GM23338 (cell line): ENCODE results near the gene SPATA31E1. TPM values are rescaled to one million over a fixed set of nuclear protein-coding genes. Genes with fewer than 3 reads are reported as not detected.
"Not testable (repeated sequence)": the region's sequence is repeated elsewhere in the genome, so short reads cannot be mapped to it uniquely, and the experiment has no call there.

Source experiments
- ATAC-seq: fragments of 200-7000 bp; cut with Tn5 transposase; 3 replicates; pipeline ENCODE4 v1.9.1; 2020
- DNase-seq: peaks from one replicate; pipeline ENCODE4 v3.0.0-alpha.2; 2015; ENCODE audit warnings: low spot score
- H2AFZ ChIP-seq: fragments of 200-600 bp; sonication (generic); 2 replicates; pipeline ENCODE4 v1.8.0; 2016; ENCODE audit warnings: antibody characterized with exemption, mild to moderate bottlenecking, moderate library complexity
- H3F3A ChIP-seq: fragments of 200-600 bp; sonication (generic); replicated peaks from 2 replicates; pipeline ENCODE4 v1.8.0; 2017; ENCODE audit warnings: antibody characterized with exemption, mixed run types, low read depth
- H3K27ac ChIP-seq: fragments of 200-600 bp; sonication (generic); 2 replicates; pipeline ENCODE4 v1.6.1; 2016; ENCODE audit warnings: low read depth
- H3K27me3 ChIP-seq: fragments of 200-600 bp; sonication (generic); 2 replicates; pipeline ENCODE4 v1.8.0; 2016; ENCODE audit warnings: mild to moderate bottlenecking, mixed run types, moderate library complexity; ENCODE audit not compliant: insufficient read depth
- H3K36me3 ChIP-seq: fragments of 200-600 bp; sonication (generic); 2 replicates; pipeline ENCODE4 v1.8.0; 2016; ENCODE audit warnings: mild to moderate bottlenecking; ENCODE audit not compliant: insufficient read depth
- H3K4me1 ChIP-seq: fragments of 200-600 bp; sonication (generic); 2 replicates; pipeline ENCODE4 v1.8.0; 2016; ENCODE audit warnings: mild to moderate bottlenecking, moderate library complexity; ENCODE audit not compliant: insufficient read depth
- H3K4me2 ChIP-seq: fragments of 200-600 bp; sonication (generic); 2 replicates; pipeline ENCODE4 v1.7.1; 2017; ENCODE audit warnings: mixed run types
- H3K4me3 ChIP-seq: fragments of 200-600 bp; sonication (generic); 2 replicates; pipeline ENCODE4 v1.6.1; 2016; ENCODE audit warnings: mixed run types
- H3K79me2 ChIP-seq: fragments of 200-600 bp; sonication (generic); replicated peaks from 2 replicates; pipeline ENCODE4 v1.8.0; 2017; ENCODE audit warnings: mild to moderate bottlenecking; ENCODE audit not compliant: insufficient read depth
- H3K9me2 ChIP-seq: fragments of 200-600 bp; sonication (generic); 2 replicates; pipeline ENCODE4 v1.8.0; 2017; ENCODE audit not compliant: insufficient read depth
- H4K20me1 ChIP-seq: fragments of 200-600 bp; sonication (generic); replicated peaks from 2 replicates; pipeline ENCODE4 v1.8.0; 2017; ENCODE audit warnings: mild to moderate bottlenecking; ENCODE audit not compliant: insufficient read depth
- H3K27ac Mint-ChIP-seq: 2 replicates; pipeline ENCODE4 v1.8.0; 2020; ENCODE audit warnings: inconsistent platforms, mild to moderate bottlenecking, moderate library complexity, mixed read lengths
- H3K27me3 Mint-ChIP-seq: 3 replicates; pipeline ENCODE4 v1.8.0; 2022; ENCODE audit warnings: low read depth, mild to moderate bottlenecking, moderate library complexity, mixed read lengths, inconsistent platforms; ENCODE audit not compliant: insufficient read depth, poor library complexity
- H3K36me3 Mint-ChIP-seq: 3 replicates; pipeline ENCODE4 v1.8.0; 2021; ENCODE audit warnings: low read depth, mild to moderate bottlenecking, inconsistent platforms, moderate library complexity, mixed read lengths
- H3K4me1 Mint-ChIP-seq: 3 replicates; pipeline ENCODE4 v1.8.0; 2020; ENCODE audit warnings: mild to moderate bottlenecking, inconsistent platforms, mixed read lengths
- H3K4me3 Mint-ChIP-seq: 3 replicates; pipeline ENCODE4 v1.8.0; 2021; ENCODE audit warnings: moderate library complexity, mild to moderate bottlenecking, inconsistent platforms, mixed read lengths
- H3K9me3 Mint-ChIP-seq: 3 replicates; pipeline ENCODE4 v1.8.0; 2020; ENCODE audit warnings: moderate library complexity, mild to moderate bottlenecking, inconsistent platforms, mixed read lengths
- CTCF ChIP-seq, 2 experiments: fragments of 200-600 bp in 1 of 2; sonication (generic) in 1 of 2; conservative IDR thresholded peaks; 2 replicates each; pipeline versions ENCODE4 v1.5.1 to v1.6.1; 2016 to 2017; ENCODE audit warnings: antibody characterized with exemption in 2 of 2, low read depth in 2 of 2, mild to moderate bottlenecking in 2 of 2, moderate library complexity in 1 of 2
- EZH2phosphoT487 ChIP-seq: fragments of 200-600 bp; sonication (generic); IDR thresholded peaks from one replicate; pipeline ENCODE4 v1.8.1; 2018; ENCODE audit warnings: antibody characterized with exemption; ENCODE audit not compliant: unreplicated experiment
- JUNB ChIP-seq: IDR thresholded peaks from one replicate; pipeline ENCODE4 v1.6.1; 2016; ENCODE audit warnings: antibody characterized with exemption; ENCODE audit not compliant: unreplicated experiment
- NANOG ChIP-seq: IDR thresholded peaks from 2 replicates; pipeline ENCODE4 v1.6.1; 2016; ENCODE audit warnings: antibody characterized with exemption, borderline replicate concordance
- POLR2AphosphoS5 ChIP-seq: IDR thresholded peaks from 2 replicates; pipeline ENCODE4 v1.6.1; 2016; ENCODE audit warnings: antibody characterized with exemption, low read depth
- REST ChIP-seq: IDR thresholded peaks from one replicate; pipeline ENCODE4 v1.6.1; 2018; ENCODE audit warnings: antibody characterized with exemption; ENCODE audit not compliant: unreplicated experiment
- STAT1 ChIP-seq: IDR thresholded peaks from one replicate; pipeline ENCODE4 v1.6.1; 2016; ENCODE audit warnings: antibody characterized with exemption; ENCODE audit not compliant: unreplicated experiment
- ZNF331 ChIP-seq: fragments of 250-450 bp; sonication (Bioruptor Pico); IDR thresholded peaks from 2 replicates; pipeline ENCODE4 v1.5.0; 2020; ENCODE audit warnings: low read depth, mild to moderate bottlenecking, moderate library complexity
- ZNF462 ChIP-seq: fragments of 250-450 bp; sonication (Bioruptor Pico); IDR thresholded peaks from 2 replicates; pipeline ENCODE4 v1.5.0; 2020; ENCODE audit warnings: mild to moderate bottlenecking, moderate library complexity
- polyA plus RNA-seq: library from polyadenylated mRNA; unstranded; fragments of >200 nt; fragmentation: Nextera tagmentation; extraction: Ambion mirVana; gene quantifications from 2 replicates; pipeline ENCODE4 v1.2.1, GENCODE V29; 2016
- total RNA-seq: library from RNA; depleted of rRNA; stranded (reverse); fragments of >200 nt; shearing (Covaris generic); gene quantifications from 2 replicates; pipeline ENCODE4 v1.2.3, GENCODE V29; 2014

Gene SPATA31E1
- total and polyA plus RNA-seq, 2 experiments from 2014 or later: 0.05 TPM; not detected in 1

GRCh38 chr9:87847817-87848216 is 34.9 kb upstream of the SPATA31E1 start:
- not testable (repeated sequence) for H3K9me3 Mint-ChIP-seq, H3K79me2 ChIP-seq, H3K27ac Mint-ChIP-seq, H3K27ac ChIP-seq, H2AFZ ChIP-seq, H3K9me2 ChIP-seq, H3K36me3 Mint-ChIP-seq, H3K4me3 ChIP-seq, H4K20me1 ChIP-seq, H3F3A ChIP-seq, H3K4me2 ChIP-seq, H3K27me3 ChIP-seq, H3K27me3 Mint-ChIP-seq, H3K4me3 Mint-ChIP-seq, H3K4me1 ChIP-seq, ATAC-seq, H3K4me1 Mint-ChIP-seq, DNase-seq, H3K36me3 ChIP-seq

GRCh38 chr9:87849144-87849758 is 33.4 kb upstream of the SPATA31E1 start:
- Histone ChIP-seq H3K4me2 (no peak overlapping the region), H3K36me3 (no peaks in the 10 kb centered on the region), H3K4me1 (no peaks in the 10 kb centered on the region), H3K27ac (no peak overlapping the region), H2AFZ (no peak overlapping the region), H3K27me3 (no peaks in the 10 kb centered on the region), H3K79me2 (no peaks in the 10 kb centered on the region), H4K20me1 (no peaks in the 10 kb centered on the region), H3K9me2 (no peaks in the 10 kb centered on the region), H3F3A (no peaks in the 10 kb centered on the region), H3K4me3 (no peak overlapping the region)
- H3K27ac Mint-ChIP-seq: no peak overlapping the region
- H3K4me1 Mint-ChIP-seq: peaks cover 8% of the 10 kb centered on the region; the same call in 2 of the 3 replicates
- ATAC-seq (no peak), DNase-seq (no peak)
- H3K4me3 Mint-ChIP-seq: no peak overlapping the region
- no peaks in the 10 kb centered on the region for H3K9me3 Mint-ChIP-seq
- H3K36me3 Mint-ChIP-seq: no peaks in the 10 kb centered on the region
- H3K27me3 Mint-ChIP-seq: peaks cover 2% of the 10 kb centered on the region
- TF ChIP-seq ZNF462 (CRISPR knock-in tag) (no peak), POLR2AphosphoS5 (no peak), ZNF331 (no peak), CTCF (conservative IDR thresholded peaks at IDR 0.05; ENCODE audit: low read depth in 2 of 2) (no peak), REST (no peak), NANOG (no peak), EZH2phosphoT487 (no peak), JUNB (no peak), STAT1 (no peak)
